HS-5 (cell line): ENCODE measurements around the gene TAC4.

Experiments used
- DNase-seq: peaks from one replicate; pipeline ENCODE4 v3.0.0-alpha.2; 2012; ENCODE audit warnings: low read depth

Gene TAC4

DNA sequence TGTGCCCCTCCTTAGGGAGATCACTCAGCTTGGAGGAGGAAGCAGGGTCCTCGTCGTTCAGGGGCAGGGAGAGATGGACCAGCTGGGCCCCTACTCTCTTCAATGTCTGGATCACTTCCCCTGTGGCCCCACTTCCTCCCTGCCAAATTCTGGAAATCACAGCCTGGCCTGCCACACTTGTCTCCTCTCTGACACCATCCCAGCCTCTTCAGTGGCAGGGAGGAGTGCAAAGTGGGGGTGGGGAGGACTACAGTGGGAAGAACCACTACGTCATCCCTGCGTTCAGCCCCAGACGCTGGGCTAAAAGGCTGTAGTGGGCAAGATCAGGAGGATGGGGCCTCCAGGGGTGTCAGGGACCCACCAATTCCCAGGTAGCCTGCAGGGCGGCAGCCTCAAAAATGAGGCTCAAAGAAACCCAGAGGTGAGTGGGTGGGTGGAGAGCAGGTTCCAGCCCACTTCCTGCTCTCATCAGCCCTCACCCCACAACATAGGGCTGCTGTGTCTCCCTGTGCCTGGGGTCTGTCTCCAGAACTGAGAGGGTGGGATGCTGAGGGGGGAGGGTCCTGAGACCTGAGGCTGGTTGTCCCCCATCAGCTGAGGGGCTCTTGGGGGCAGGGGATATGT, 25.0 kb upstream of the TAC4 start:
- DNase-seq, result no peak

DNA sequence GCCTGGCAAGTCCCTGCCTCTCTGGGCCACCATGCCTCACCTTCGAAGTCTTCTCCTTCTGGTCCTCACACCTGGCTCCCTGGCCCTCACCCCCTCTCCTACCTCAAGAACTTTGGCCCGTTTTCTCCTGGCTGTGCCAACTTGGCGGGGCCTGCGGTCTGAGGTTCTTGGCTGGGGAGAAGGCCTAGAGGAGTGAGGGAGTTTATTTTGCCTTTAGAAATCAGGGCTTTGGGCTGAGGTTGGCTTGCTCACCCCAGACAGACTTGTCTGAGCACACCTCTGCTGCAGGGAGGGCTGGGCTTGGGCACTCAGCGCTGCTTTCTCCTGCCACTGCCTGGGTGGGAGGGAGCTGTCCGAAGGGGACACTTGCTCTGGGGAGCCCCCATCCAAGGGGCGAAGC, 23.3 kb upstream of the TAC4 start:
- no peak for DNase-seq

DNA sequence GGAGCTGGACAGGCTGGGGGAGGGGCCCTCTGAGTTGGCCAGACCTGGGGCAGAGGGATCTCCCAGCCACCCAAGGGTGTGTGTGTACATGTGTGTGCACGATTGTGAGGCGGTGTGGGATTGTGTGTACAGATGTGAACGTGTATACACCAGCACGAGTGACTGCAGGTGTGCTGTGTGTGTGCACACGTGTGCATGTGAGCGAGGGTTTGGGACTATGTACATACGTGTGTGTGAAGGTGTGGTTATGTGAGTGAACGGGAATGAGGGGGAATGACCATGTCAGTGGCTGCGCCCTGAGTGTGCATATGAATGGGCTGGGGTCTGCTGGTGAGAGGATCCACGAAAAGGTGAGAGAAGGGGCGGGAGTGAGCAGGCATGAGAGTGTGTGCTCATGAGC, 22.4 kb upstream of the TAC4 start:
- no peak for DNase-seq

DNA sequence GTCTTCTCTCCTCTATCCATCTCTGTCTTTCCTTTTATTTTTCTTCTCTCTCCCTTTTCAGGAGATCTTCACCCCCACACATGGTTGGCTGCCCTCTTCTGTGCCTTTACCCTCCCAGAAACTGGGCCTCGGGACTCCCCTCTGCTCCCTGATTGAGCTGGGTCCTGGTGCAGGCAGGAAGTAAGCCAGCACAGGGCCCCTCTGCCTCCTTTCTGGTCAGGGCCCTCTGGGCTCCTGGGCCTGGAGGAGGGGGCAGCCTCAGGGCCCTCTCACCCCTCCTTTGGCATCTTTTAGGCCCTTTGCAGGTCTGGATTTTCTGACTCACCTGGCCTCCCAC, 21.1 kb upstream of the TAC4 start:
- DNase-seq, result no peak

DNA sequence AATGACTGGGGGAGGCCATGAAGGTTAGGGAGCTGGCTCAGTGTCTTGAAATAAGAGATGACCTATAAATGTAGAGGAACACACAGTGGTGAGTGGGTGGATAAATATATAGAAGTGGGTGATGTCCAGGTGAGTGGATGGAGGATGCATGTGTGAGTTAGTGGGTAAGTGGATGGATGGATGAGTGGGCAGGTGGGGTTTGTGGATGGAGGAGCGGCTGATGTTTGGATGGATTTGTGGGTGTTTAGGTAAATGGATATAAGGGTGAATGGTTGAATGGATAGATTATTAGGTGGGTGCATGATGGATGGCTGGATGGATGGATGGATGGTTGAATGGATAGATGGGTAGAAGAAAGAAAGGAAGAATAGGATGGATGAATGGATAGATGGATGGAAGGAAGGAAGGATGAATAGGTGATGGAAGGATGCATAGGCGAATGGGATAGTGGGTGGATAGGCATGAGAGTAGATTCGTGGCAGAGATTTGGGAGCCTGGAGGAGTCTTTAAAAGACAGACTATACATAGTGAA, 19.1 kb upstream of the TAC4 start:
- no peak for DNase-seq

DNA sequence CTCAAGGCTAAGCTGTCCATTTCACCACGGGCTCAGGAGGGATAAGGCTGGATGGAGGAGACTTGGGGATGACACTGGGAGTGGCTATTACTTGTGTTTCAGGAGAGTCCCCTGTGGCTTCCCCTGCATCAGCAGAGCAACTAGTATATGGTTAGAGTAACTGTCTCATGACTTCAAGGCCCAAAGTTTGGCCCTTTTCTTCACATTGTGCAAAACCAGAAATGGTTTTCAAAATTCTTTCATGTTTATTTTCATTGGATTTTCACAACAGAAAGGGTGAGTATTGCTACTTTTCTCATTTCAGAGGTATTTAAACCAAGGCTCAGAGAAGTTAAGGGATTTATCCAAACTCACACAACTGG, 18.1 kb upstream of the TAC4 start:
- DNase-seq, result no peak

DNA sequence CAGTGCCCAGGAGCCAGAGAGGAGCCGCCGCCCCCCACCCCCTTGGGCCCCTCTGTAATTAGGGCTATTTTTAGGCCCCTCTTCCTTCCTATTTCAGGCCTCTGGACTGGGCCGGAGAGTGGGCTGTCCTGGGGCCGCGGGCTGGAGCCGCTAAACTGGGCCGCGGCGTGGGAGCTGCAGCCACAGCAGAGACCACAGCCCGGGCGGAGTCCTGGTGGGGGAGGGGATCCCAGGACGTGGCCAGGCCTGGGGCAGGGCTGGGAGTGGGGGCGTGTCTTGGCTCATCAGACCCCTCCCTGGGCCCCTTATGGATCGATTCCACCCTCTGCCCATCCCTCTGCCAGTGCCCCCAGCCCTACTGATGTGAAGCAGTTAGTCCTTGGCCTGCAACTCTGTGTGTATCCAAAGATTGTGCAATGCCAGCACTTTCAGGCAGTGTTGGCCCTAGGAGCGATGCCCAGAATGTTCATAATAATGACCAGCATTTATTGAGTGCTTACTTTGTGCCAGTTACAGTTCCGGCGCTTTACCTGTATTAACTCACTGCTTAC, 15.0 kb upstream of the TAC4 start:
- DNase-seq, result no peak

DNA sequence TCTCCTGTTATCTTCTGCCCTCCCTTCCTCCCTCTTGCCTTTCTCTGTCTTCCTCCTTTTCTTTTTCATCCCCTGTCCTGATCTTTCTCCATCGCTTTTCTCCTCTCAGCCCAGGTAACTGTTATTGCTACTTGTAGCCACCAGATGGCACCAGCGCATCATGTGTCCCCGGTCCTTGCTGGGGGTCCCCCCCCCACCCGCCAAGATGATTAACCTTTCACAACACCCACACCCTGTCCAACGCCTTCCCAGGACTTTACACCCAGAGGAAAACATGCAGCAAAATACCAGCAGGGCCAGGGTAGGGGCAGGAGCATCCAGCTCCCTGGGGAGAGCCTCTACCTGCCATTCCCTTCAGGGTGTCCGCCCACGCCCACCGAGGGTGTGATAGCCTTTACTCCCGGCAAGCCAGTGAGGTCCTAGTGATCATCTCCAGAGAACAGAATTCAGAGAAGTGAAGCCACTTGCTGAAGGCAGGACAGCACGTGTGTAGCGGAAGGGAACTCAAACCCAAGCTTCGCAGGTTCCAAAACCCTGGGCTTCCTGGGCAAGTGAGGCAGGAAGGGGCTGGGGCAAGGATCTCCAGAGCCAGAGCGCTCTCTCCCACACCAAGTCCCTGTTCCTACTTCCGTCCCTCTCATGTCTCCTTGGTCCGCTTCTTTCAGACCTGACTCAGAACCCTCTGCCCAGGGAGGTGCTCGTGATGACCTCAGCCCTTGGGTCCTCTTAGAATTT, 13.4 kb upstream of the TAC4 start:
- peak; percentile 6 for DNase-seq

DNA sequence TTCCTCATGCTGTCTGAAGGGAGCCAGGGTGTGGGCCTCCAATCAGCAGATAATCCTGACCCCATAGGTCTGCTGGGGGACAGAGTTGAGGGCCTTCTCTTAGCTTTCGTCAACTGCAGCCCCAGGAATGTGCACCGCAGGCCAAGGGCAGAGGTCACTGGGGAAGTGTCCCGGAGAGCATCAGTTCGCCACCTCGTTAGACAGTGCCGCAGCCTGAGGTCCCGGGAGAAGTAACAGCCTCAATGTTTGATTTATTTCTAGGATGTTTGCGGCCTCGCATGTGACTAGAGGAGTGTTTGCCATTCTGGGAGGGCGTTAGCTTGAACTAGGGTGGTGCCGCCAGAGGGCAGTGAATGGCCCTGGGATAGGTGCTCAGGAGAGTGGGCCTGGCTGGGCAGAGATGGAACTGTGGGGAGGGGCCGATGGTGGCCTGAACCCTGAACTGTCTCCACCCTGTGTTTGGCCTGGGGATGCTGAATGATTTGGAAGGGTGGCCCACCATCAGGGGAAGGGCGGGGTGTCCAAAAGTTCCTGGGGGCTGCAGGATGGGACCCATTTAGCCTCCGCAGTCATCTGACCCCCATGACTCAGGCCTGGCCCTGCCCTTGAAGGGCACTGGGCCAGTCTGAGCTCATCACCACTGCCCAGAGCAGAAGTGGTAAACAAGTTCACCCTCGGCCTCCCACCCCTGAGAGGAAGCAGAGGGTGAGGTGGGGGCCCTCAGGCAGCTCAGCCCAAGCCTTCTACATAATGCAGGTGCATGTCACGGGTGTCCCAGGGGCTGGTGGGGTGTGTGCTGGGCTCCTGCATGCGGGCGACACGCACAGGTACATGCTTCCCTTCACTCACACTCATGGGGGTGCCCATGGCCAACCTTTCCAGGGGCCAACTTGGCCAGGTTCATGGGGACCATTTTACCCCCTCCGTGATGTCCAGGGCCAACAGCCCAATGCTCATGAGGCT, 12.4 kb upstream of the TAC4 start:
- no peak for DNase-seq

DNA sequence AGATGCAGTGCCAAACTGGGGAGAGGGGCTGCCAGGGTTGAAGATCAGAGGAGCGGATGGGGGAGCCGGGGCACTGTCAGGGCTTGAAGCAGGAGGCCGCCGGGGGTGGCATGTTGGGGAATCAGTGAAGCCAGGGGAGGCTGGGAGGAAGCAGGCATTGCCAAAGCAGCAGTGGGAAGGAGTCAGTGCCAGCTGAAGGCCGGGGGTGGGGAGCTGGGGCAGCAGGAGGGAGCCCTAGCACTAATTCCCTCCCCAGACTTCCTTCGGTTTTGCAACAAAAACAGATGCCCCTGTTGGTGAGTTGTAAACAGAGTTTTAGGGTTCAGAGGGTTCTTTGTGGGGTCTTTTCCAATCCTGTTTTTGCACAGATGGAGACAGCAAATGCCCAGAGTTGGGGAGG, 10.9 kb upstream of the TAC4 start:
- no peak for DNase-seq

DNA sequence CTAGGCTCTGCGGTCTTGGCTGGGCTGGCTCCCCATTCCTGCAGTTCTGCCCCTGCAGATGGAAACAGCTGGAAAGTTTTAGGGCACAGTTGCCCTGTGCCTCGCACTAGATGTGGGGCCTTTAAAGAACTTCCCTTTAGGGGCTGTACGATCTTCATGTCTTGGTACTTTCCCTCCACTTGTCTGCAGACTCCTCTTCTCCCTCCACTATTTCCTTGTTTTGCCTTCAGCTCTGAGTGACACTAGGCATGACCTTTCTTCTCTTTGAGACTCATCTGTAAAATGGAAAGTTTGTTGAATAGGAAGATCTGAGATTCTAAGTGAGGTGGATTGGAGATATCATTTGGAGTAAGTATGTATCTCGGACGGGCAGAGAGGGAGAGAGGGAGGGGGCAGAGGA, 6.3 kb upstream of the TAC4 start:
- no peak for DNase-seq

DNA sequence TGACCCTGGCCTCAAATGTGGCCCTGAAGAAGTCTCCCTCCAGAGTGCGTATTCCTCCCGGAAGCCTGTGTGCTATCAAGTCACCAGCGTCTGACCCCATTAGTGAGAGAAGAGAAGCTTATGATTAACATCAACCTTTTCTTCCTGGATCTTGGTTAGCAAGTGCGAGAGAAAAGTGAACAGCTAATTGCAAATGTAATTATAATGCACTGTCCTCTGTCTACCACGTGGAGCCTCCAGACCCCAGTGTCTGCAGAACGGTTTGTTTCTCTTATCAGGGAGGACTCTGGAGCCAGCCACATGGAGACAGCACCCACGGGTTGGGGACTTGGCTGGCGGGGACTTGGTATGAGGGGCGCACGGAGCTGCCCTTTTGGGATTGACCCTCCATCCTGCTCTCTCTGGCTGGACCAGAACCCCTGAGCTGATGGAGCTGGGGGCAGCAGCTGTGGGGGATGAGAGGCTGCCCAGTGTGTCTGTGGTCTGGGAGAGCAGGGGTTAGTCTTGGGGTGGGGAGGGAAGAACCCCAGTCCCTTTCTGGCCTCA, 5.7 kb upstream of the TAC4 start:
- DNase-seq, result no peak

DNA sequence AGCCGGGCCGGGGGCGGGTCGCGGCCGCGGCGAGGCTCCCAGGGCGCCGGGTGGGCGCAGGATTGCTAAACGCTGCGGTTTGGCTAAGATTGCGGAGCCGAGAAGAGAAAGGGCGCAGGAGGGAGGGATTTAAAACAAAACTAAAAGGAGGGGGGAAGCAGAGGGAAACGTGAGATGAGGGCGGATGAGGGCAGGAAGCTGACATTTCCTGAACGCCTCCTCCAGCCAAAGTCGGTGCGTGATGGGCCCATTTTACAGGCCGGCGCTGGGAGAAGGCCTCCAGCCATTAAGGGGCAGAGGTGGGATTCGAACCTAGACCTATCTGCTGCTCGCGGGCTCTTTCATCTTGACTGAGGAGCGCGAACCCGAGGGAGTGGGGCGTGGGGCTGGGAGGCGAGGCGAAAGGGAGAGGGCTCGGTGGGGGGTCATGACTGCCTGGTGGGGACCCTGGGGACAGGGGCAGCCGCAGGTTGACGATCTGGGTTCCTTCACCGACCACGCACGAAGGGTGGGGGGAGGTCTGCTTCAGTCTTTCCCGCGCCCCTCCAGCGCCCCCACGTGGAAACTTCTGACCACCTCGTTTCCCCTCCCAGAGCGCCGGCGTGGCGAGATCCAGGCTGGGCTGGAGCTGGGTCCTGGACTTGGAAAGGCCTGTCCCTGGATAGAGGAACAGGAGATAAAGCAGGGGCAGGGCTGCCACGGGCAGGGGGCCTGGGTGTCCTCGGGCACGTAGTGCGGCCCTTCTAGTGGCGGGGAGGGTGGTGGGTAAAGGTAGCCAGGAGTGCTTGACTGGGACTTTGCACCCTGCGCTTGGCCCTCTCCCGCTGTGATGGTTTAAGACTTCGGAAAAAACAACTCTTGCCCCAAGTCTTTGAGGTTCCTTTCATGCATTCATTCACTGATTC, 3.8 kb upstream of the TAC4 start:
- DNase-seq, result no peak

DNA sequence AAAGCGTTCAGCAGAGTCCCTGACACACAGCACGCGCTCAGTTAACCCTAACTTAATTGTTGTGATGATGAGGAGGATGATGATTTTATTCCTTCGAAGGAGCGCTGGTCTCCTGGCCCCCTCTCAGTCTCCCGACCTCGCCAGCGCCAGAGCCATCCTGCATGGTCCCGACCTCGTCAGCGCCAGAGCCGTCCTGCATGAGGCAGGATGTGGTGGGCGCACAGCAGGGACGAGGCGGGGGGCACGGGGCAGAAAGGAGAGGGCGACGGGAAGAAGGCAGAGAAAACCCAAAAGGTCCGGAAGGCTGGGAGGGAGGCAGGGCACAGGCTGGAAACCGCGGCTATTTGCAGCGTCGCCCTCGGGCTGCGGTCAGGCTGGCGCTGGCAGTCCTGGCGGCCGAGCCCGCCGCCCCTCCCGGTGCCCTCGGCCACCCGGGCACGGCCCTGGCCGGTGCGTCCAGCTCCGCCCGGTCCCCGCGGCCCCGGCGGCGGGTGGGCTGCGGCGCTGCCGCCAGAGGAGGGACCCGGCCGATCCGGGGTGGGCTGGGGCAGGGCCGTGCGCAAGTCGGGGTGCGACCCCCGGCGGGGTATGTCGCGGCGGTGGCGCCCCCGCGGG, 3.0 kb upstream of the TAC4 start:
- no peak for DNase-seq

DNA sequence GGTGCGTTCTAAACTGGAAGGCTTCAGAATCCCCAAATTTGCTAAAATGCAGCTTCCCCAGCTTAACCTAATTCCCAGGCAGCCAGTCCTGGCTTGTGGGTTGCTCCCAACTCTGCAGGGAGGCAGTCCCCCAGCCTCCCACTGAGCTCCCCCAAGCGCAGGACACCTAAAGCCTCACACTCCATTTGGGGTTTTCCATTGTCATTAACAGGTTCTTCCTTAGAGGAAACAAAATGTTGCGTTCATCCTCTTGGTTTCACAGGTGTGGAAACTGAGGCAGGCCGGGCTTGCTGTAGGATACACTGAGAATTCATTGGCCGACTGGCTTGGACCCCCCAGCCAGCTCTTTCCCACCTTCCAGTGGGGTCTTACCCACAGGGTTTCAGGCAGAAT, 2.3 kb upstream of the TAC4 start:
- DNase-seq, result no peak

DNA sequence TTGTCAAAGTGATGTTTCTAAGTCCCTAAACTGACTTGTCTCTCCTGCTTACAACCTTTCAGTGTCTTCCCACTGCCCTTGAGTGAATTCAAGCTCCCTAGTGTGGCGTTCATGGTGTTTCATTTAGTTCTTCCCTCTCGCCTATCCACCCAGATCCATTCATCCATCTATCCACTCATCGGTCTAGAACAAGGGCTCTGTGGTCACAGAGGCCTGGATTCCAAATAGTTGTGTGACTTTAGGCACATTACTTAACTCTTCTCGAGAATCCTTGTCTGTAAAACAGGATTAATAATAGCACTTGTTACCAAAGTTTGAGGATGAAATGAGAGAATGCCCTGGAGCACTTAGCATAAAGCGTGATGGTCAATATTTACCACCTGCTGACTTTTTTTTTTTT, 870 bp upstream of the TAC4 start:
- no peak for DNase-seq

DNA sequence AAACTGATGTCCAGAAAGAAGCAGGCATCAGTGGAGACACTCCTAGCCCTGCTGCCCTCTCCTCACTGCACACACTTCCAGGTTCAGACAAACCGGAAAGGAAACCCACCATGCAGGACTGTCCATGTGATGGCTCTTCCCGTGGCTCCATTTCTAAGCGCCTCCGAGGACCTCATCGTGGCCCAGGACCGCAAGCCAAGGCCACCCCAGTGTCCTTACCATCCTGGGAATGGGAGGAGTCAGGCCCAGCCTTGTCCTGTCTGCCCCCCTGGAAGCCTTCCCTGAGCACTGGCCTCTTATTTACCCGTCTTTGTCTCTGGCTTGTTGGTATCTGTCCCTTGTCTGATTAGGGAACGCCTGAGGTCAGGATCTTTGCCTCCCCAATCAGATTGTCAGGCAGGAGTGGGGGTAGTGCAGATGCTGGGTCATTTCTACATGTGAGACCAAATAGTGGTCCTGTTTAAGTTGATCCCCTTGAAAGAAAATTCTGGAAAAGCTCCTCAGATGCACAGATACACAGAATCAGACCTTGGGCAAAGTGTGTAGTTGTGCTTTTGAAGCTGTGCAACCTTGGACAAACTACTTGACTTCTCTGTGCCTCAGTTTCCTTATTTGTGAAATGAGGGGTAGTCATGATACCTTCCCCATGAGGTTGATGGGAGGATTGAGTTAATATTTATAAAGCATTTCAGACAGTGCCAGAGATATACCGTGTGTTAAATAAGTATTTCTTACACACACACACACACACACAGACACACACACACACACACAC, 744 bp downstream of the TAC4 start:
- no peak for DNase-seq

DNA sequence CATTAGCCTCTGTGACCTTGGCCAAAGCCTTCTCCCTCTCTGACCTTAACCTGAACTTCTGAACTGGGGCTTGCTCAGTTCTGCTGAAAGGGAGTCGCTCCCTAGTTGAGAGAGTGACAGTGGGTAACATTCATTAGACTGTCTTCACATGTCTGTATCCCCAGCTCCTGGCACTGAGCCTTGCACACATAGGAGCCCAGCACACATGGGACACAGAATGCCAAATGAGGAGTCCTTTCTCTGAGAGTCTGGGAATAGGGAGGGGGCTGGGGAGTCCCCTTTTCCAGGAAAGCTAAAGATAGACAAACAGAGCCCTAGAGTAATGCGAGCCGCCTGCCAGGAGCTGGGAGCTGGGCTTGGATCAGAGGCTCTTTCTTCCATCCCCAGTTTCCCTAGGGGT, 2.5 kb downstream of the TAC4 start:
- DNase-seq, result no peak

DNA sequence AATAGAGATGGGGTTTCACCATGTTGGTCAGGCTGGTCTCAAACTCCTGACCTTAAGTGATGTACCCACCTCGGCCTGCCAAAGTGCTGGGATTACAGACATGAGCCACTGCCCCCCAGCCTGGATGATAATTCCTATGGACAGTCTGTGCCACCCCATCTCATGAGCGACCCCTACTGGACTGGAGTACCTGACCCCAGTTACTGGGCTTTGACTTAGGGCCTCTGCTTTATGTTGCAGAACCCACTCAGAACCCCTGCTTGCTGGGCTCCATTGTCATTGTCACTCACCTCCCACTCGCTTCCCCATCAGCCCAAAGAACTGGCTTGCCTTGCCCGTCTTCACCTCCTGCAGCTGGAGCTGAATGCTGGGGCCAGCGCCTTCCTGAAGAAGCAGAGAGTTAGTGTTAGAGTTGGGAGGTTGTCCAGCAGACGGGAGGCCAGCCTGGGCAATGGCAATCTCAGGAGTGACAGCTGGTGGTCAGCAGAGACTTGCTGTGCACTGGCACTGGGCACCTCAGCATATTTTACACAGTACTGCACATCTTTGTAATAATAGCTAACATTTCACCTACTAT, 4.0 kb downstream of the TAC4 start:
- no peak for DNase-seq

DNA sequence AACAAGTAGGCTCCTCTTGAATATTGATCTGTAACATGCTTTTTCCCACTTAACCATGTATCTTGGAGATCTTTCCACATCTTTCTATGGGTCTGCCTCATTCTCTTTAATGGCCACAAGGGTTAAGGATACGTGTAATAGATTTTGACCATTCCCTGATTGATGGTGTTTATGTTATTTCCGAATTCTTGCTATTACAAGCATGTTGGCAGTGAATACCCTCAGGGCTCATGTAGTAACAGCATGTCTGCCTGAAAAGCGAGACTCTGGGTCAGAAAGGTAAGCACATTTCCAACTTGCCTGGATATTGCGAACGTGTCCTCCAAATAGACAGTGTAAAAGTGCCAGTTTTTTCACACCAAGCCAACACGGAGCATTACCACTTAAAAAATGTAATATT, 5.0 kb downstream of the TAC4 start:
- DNase-seq, result no peak
